Tibial nerve (tissue), 4 donors: ENCODE measurements around the gene HOXA3.

Experiments
- CTCF ChIP-seq, 5 experiments: fragments of 200-600 bp in 3 of 5; fragments of 450-650 bp in 2 of 5; sonication (generic) in 3 of 5; IDR thresholded peaks; one replicate each; pipeline ENCODE4 v1.5.1; 2016 to 2019; ENCODE audit warnings: antibody characterized with exemption in 5 of 5, mild to moderate bottlenecking in 3 of 5, moderate library complexity in 2 of 5
- EP300 ChIP-seq, 2 donors: sonication (generic); formaldehyde crosslinking; IDR thresholded peaks; one replicate each; pipeline ENCODE4 v1.6.1; 2017; ENCODE audit warnings: antibody characterized with exemption in 2 of 2, mild to moderate bottlenecking in 1 of 2
- POLR2A ChIP-seq, 2 donors: fragments of 450-650 bp; IDR thresholded peaks; one replicate each; pipeline ENCODE4 v1.6.1; 2017; ENCODE audit warnings: antibody characterized with exemption in 2 of 2, mild to moderate bottlenecking in 2 of 2, moderate library complexity in 2 of 2

- TF ChIP-seq CTCF (IDR thresholded peaks at IDR 0.05) = no peak
- no peak for TF ChIP-seq POLR2A (IDR thresholded peaks at IDR 0.05)
- TF ChIP-seq EP300 (IDR thresholded peaks at IDR 0.05) = no peak
These were observed 86.2 kb downstream of the HOXA3 start for GRCh38 chr7:27066148-27066547.
